Measurements from ENCODE around the gene STARD7. TPM values are rescaled to one million over a fixed set of nuclear protein-coding genes. Genes with fewer than 3 reads are reported as not detected.

The STARD7 gene
- total and polyA plus RNA-seq, 2 of the 13 experiments (the other 11 are each of a cell fraction or from before 2014, with no cell fraction given), result 88.2 to 300 TPM

DNA sequence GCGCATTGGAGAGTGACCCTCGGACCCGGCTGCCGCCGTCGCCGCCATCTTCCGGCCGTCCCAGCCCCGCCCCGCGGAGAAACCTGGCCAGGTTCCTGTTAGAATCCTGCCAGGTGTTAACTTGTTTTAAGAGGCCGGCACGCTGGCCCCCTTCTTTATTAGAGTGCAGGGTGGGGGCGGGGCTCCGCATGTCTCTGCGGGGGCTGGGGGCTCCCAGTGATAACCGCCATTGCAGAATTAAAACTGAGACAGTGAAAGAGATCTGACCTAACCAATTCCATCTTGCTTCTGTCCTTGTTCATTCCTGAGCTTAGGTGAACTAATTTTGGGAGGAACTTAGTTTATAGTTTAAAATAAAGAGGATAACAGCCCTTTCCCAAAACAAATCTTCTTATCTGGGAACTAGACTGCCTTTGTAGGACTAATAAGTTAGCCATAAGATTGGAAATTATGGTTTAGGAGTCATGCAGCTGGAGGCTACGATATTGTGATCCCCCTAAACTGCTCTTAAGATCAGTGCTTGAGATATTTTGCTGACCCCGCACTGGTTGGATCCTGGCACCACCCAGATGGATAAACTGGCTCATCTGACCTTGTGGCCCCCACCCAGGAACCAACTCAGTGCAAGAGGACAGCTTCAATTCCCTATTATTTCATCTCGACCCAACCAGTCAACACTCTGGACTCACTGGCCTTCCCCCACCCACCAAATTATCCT, 543 bp upstream of the STARD7 start (continued):
- TF ChIP-seq, protein P1, sequence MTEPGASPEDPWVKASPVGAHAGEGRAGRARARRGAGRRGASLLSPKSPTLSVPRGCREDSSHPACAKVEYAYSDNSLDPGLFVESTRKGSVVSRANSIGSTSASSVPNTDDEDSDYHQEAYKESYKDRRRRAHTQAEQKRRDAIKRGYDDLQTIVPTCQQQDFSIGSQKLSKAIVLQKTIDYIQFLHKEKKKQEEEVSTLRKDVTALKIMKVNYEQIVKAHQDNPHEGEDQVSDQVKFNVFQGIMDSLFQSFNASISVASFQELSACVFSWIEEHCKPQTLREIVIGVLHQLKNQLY (CRISPR knock-in tag; IDR thresholded peaks at IDR 0.05), result no peak
- TF ChIP-seq SPEN (CRISPR knock-in tag; IDR thresholded peaks at IDR 0.05; ENCODE audit: low read depth), result no peak
- TF ChIP-seq SAP130 (CRISPR knock-in tag; IDR thresholded peaks at IDR 0.05; ENCODE audit: low read depth), result peak; percentile 33; the same call in 1 of the 2 replicates
- TF ChIP-seq SAFB2 (CRISPR knock-in tag; IDR thresholded peaks at IDR 0.05; ENCODE audit: borderline replicate concordance, low read depth), result no peak
- no peak for TF ChIP-seq ZNF784 (CRISPR knock-in tag; IDR thresholded peaks at IDR 0.05; ENCODE audit: borderline replicate concordance)
- TF ChIP-seq ZBTB4 (CRISPR knock-in tag; IDR thresholded peaks at IDR 0.05; ENCODE audit: borderline replicate concordance), result no peak
- no peak for TF ChIP-seq ZNF7 (CRISPR knock-in tag; IDR thresholded peaks at IDR 0.05)
- peak; percentile 37 for TF ChIP-seq GABPA (IDR thresholded peaks at IDR 0.05; ENCODE audit: low read depth, low read length)
- TF ChIP-seq GABPA (CRISPR knock-in tag; IDR thresholded peaks at IDR 0.05; ENCODE audit: low read depth), result peak; percentile 62; the same call in 1 of the 2 replicates
- no peak for TF ChIP-seq NBN (conservative IDR thresholded peaks at IDR 0.05)
- no peak for TF ChIP-seq PRPF4 (IDR thresholded peaks at IDR 0.05; ENCODE audit: low read depth, low read length, poor library complexity, severe bottlenecking)
- no peak for TF ChIP-seq ASH2L (IDR thresholded peaks at IDR 0.05; ENCODE audit: insufficient read length, low read depth, low read length)
- no peak for TF ChIP-seq ZNF33A (CRISPR knock-in tag; IDR thresholded peaks at IDR 0.05; ENCODE audit: borderline replicate concordance)
- peak; percentile 79 for TF ChIP-seq E2F1 (CRISPR knock-in tag; IDR thresholded peaks at IDR 0.05)
- TF ChIP-seq PTBP1 (IDR thresholded peaks at IDR 0.05; ENCODE audit: low read depth, low read length, poor library complexity, severe bottlenecking), result no peak
- peak; percentile 23; the same call in 1 of the 2 replicates for TF ChIP-seq HIVEP1 (CRISPR knock-in tag; IDR thresholded peaks at IDR 0.05)
- TF ChIP-seq, protein P2, sequence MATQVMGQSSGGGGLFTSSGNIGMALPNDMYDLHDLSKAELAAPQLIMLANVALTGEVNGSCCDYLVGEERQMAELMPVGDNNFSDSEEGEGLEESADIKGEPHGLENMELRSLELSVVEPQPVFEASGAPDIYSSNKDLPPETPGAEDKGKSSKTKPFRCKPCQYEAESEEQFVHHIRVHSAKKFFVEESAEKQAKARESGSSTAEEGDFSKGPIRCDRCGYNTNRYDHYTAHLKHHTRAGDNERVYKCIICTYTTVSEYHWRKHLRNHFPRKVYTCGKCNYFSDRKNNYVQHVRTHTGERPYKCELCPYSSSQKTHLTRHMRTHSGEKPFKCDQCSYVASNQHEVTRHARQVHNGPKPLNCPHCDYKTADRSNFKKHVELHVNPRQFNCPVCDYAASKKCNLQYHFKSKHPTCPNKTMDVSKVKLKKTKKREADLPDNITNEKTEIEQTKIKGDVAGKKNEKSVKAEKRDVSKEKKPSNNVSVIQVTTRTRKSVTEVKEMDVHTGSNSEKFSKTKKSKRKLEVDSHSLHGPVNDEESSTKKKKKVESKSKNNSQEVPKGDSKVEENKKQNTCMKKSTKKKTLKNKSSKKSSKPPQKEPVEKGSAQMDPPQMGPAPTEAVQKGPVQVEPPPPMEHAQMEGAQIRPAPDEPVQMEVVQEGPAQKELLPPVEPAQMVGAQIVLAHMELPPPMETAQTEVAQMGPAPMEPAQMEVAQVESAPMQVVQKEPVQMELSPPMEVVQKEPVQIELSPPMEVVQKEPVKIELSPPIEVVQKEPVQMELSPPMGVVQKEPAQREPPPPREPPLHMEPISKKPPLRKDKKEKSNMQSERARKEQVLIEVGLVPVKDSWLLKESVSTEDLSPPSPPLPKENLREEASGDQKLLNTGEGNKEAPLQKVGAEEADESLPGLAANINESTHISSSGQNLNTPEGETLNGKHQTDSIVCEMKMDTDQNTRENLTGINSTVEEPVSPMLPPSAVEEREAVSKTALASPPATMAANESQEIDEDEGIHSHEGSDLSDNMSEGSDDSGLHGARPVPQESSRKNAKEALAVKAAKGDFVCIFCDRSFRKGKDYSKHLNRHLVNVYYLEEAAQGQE (IDR thresholded peaks at IDR 0.05; ENCODE audit: borderline replicate concordance in 1 of 2, low read depth in 1 of 2, low read length in 2 of 2), result no peak
- no peak; the same call in 1 of the 2 replicates for TF ChIP-seq KLF15 (CRISPR knock-in tag; IDR thresholded peaks at IDR 0.05; ENCODE audit: borderline replicate concordance)
- TF ChIP-seq KDM2A (CRISPR knock-in tag; IDR thresholded peaks at IDR 0.05; ENCODE audit: borderline replicate concordance, low read depth), result peak; percentile 53; the same call in 1 of the 2 replicates
